Fibroblast of lung (primary cell): ENCODE measurements around the gene HSPB9. TPM values are rescaled to one million over a fixed set of nuclear protein-coding genes. Genes with fewer than 3 reads are reported as not detected.

ENCODE experiments used
- DNase-seq, 2 donors: peaks; one replicate each; pipeline versions ENCODE4 v3.0.0 to v3.0.0-alpha.2; 2010; ENCODE audit warnings: low read depth in 2 of 2
- H2AFZ ChIP-seq: 2 replicates; pipeline ENCODE4 v1.5.1; 2012; ENCODE audit warnings: low read length, control low read depth, inconsistent platforms
- H3K27ac ChIP-seq: 2 replicates; pipeline ENCODE4 v1.5.1; 2011; ENCODE audit warnings: low read length, control low read depth; ENCODE audit not compliant: insufficient read depth
- H3K27me3 ChIP-seq: 2 replicates; pipeline ENCODE4 v1.5.1; 2011; ENCODE audit warnings: mild to moderate bottlenecking, low read length; ENCODE audit not compliant: control insufficient read depth, insufficient read depth
- H3K36me3 ChIP-seq: 2 replicates; pipeline ENCODE4 v1.5.1; 2011; ENCODE audit warnings: low read length; ENCODE audit not compliant: control insufficient read depth, insufficient read depth
- H3K4me1 ChIP-seq: 2 replicates; pipeline ENCODE4 v1.5.1; 2011; ENCODE audit warnings: low read length; ENCODE audit not compliant: control insufficient read depth, insufficient read depth; ENCODE audit errors: extremely low read depth
- H3K4me2 ChIP-seq: 2 replicates; pipeline ENCODE4 v1.5.1; 2011; ENCODE audit warnings: low read length, control low read depth; ENCODE audit not compliant: insufficient read depth; ENCODE audit errors: extremely low read depth
- H3K4me3 ChIP-seq, 4 experiments: fragments of 200-600 bp in 1 of 4; sonication (generic) in 1 of 4; replicated peaks in 1 of 4; 2 replicates each; pipeline ENCODE4 v1.5.1; 2011 to 2016; ENCODE audit warnings: low read length in 4 of 4, low read depth in 3 of 4, mild to moderate bottlenecking in 3 of 4, control low read depth in 2 of 4, inconsistent platforms in 1 of 4, mixed read lengths in 1 of 4; ENCODE audit not compliant: insufficient read depth in 1 of 4; ENCODE audit errors: control extremely low read depth in 1 of 4
- H3K79me2 ChIP-seq: 2 replicates; pipeline ENCODE4 v1.5.1; 2012; ENCODE audit warnings: mild to moderate bottlenecking, low read length, inconsistent platforms; ENCODE audit not compliant: control insufficient read depth, insufficient read depth
- H3K9ac ChIP-seq: 2 replicates; pipeline ENCODE4 v1.5.1; 2011; ENCODE audit warnings: mild to moderate bottlenecking, low read length, control low read depth; ENCODE audit not compliant: insufficient read depth
- H3K9me3 ChIP-seq: 2 replicates; pipeline ENCODE4 v1.5.1; 2012; ENCODE audit warnings: low read depth, low read length; ENCODE audit not compliant: control insufficient read depth, insufficient read depth
- H4K20me1 ChIP-seq: 2 replicates; pipeline ENCODE4 v1.5.1; 2011; ENCODE audit warnings: low read length; ENCODE audit not compliant: control insufficient read depth, insufficient read depth; ENCODE audit errors: extremely low read depth
- EZH2 ChIP-seq: IDR thresholded peaks from 2 replicates; pipeline ENCODE4 v1.5.1; 2012; ENCODE audit warnings: low read length, control low read depth, mild to moderate bottlenecking; ENCODE audit errors: missing control alignments
- polyA plus RNA-seq, 2 donors: library from polyadenylated mRNA; depleted of rRNA in 1 of 2; stranded (reverse) in 1 of 2; unstranded in 1 of 2; fragments of >200 nt; gene quantifications; 2 replicates each; pipeline ENCODE4 v1.2.1, GENCODE V29; 2011 to 2012; ENCODE audit warnings: missing spikeins in 1 of 2
- total RNA-seq: library from RNA; depleted of rRNA; stranded (reverse); fragments of >200 nt; gene quantifications from 2 replicates; pipeline ENCODE4 v1.2.1, GENCODE V29; 2014
- TF ChIP-seq, protein P1 (sequence below), 2 donors: IDR thresholded peaks in 1 of 2; conservative IDR thresholded peaks in 1 of 2; 1 replicate in 1 of 2; 2 replicates in 1 of 2; pipeline ENCODE4 v1.5.1; 2011 to 2012; ENCODE audit warnings: low read length in 2 of 2, control low read depth in 1 of 2, inconsistent platforms in 1 of 2, low read depth in 1 of 2, mild to moderate bottlenecking in 1 of 2

The HSPB9 gene
- total and polyA plus RNA-seq, 2 donors (not counting 1 experiment from before 2014, with no cell fraction given), result not detected

DNA sequence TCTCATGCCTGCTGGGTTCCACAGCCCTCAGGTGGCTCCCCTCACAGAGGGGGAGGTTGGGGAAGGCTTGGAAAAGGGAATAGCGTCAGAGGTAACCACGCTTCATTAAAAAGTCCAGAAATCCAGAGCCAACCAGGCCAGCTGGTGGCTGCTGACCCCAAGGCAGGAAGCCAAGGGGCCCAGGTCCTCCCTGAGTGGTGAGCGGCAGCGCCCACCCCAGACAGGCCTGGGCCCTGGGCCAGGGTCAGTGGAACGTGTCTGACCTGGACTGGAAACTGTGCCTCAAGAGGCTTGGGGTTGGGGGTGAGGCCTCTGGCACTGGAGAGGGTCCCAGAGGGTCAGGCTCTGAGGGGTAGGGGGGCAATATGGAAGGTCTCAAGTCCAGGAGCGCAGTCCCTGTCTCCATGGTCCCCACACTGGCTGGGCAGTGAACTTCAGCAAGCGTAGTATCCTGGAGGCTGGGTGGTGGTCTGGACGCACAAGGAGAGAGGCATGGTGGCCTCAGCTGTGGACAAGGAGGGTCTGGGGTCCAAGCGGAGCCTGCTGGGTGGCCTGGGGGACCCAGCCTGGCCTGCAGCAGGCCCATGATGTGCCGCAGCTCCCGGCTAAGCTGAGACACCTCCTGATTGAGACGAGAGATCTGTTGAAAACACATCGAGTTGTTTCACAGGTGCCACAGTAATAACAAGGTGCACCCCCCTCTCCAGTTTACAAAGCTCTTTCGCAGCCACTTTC lies 37.4 kb downstream of the HSPB9 start:
- H3K36me3 ChIP-seq, result no peaks in the 10 kb centered on the region
- no peaks in the 10 kb centered on the region for H3K27me3 ChIP-seq
- H4K20me1 ChIP-seq, result no peaks in the 10 kb centered on the region
- no peaks in the 10 kb centered on the region for H3K9me3 ChIP-seq
- no peak for DNase-seq
- no peak overlapping the region for H2AFZ ChIP-seq
- TF ChIP-seq, protein P1, sequence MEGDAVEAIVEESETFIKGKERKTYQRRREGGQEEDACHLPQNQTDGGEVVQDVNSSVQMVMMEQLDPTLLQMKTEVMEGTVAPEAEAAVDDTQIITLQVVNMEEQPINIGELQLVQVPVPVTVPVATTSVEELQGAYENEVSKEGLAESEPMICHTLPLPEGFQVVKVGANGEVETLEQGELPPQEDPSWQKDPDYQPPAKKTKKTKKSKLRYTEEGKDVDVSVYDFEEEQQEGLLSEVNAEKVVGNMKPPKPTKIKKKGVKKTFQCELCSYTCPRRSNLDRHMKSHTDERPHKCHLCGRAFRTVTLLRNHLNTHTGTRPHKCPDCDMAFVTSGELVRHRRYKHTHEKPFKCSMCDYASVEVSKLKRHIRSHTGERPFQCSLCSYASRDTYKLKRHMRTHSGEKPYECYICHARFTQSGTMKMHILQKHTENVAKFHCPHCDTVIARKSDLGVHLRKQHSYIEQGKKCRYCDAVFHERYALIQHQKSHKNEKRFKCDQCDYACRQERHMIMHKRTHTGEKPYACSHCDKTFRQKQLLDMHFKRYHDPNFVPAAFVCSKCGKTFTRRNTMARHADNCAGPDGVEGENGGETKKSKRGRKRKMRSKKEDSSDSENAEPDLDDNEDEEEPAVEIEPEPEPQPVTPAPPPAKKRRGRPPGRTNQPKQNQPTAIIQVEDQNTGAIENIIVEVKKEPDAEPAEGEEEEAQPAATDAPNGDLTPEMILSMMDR (conservative IDR thresholded peaks at IDR 0.05 in 1 of 2, IDR thresholded peaks at IDR 0.05 in 1 of 2; ENCODE audit: low read depth in 1 of 2, low read length in 2 of 2), result no peak
- no peak for TF ChIP-seq EZH2
- H3K4me3 ChIP-seq, result no peak overlapping the region
- H3K27ac ChIP-seq, result no peak overlapping the region
- no peak overlapping the region for H3K9ac ChIP-seq
- no peak overlapping the region for H3K4me2 ChIP-seq
- H3K79me2 ChIP-seq, result no peaks in the 10 kb centered on the region
- no peaks in the 10 kb centered on the region for H3K4me1 ChIP-seq

DNA sequence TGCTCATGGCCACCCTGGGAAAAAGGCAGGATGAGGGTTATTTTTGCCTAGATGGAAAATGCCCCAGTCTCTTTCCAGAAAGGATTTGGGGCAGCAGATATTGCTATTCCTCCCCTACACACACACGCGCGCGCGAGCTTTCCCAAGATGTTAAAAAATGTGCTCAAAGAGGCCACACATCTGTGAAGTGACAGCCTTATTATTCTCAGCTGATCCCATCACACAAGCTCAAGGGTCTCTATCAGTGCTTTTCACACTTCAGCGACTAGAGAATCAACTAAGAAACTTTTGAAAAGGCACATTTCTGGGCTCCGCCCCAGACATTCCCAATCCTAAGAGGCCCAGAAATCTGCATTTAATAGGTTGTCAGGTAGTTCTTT lies 37.9 kb downstream of the HSPB9 start:
- H3K4me2 ChIP-seq, result no peak overlapping the region
- H3K9me3 ChIP-seq, result no peaks in the 10 kb centered on the region
- no peaks in the 10 kb centered on the region for H3K27me3 ChIP-seq
- H3K4me1 ChIP-seq, result no peaks in the 10 kb centered on the region
- H2AFZ ChIP-seq, result no peak overlapping the region
- H3K27ac ChIP-seq, result no peak overlapping the region
- TF ChIP-seq, protein P1 (conservative IDR thresholded peaks at IDR 0.05 in 1 of 2, IDR thresholded peaks at IDR 0.05 in 1 of 2; ENCODE audit: low read depth in 1 of 2, low read length in 2 of 2), result no peak
- no peak for TF ChIP-seq EZH2
- H3K4me3 ChIP-seq, result no peak overlapping the region
- no peaks in the 10 kb centered on the region for H3K79me2 ChIP-seq
- no peaks in the 10 kb centered on the region for H4K20me1 ChIP-seq
- no peaks in the 10 kb centered on the region for H3K36me3 ChIP-seq
- no peak overlapping the region for H3K9ac ChIP-seq
- DNase-seq, result no peak

DNA sequence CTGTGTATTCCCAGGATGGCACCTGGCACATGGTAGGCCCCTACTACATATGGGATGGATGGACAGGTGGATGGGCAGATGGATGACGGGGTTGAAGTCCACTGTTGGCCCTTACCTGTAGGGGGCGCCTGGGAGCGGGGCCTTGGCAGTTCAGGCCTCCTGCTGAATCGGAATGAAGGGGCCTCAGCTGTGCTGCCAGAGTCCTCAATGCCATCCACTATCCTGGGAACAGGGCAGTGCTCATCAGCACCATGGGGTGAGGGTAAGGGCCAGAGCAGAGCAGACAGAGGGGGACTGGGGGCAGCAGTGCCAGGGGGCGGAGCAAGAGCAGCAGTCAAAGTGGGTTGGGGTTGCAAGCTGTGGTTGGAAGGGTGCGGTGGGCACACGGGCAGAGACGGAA lies 40.5 kb downstream of the HSPB9 start:
- no peak overlapping the region for H2AFZ ChIP-seq
- no peaks in the 10 kb centered on the region for H4K20me1 ChIP-seq
- DNase-seq, result no peak
- no peaks in the 10 kb centered on the region for H3K36me3 ChIP-seq
- H3K4me2 ChIP-seq, result no peak overlapping the region
- no peaks in the 10 kb centered on the region for H3K9me3 ChIP-seq
- H3K27ac ChIP-seq, result no peak overlapping the region
- no peak overlapping the region for H3K4me3 ChIP-seq
- TF ChIP-seq, protein P1 (conservative IDR thresholded peaks at IDR 0.05 in 1 of 2, IDR thresholded peaks at IDR 0.05 in 1 of 2; ENCODE audit: low read depth in 1 of 2, low read length in 2 of 2), result peak; percentile 19 to 24
- TF ChIP-seq EZH2, result no peak
- H3K27me3 ChIP-seq, result no peaks in the 10 kb centered on the region
- H3K9ac ChIP-seq, result no peak overlapping the region
- no peaks in the 10 kb centered on the region for H3K4me1 ChIP-seq
- H3K79me2 ChIP-seq, result no peaks in the 10 kb centered on the region
